HG03159 (cell line): ENCODE measurements around the gene TAOK3.
A peak's percentile ranks its signal among the peaks of the same experiment; 100 is the strongest.
"Not testable (repeated sequence)": the region's sequence is repeated elsewhere in the genome, so short reads cannot be mapped to it uniquely, and the experiment has no call there.

Experiments
- ATAC-seq: cut with Tn5 transposase; IDR thresholded peaks from one replicate; pipeline ENCODE4 v1.9.1; 2021; ENCODE audit warnings: mild to moderate bottlenecking, moderate library complexity; ENCODE audit not compliant: unreplicated experiment

Gene TAOK3

DNA sequence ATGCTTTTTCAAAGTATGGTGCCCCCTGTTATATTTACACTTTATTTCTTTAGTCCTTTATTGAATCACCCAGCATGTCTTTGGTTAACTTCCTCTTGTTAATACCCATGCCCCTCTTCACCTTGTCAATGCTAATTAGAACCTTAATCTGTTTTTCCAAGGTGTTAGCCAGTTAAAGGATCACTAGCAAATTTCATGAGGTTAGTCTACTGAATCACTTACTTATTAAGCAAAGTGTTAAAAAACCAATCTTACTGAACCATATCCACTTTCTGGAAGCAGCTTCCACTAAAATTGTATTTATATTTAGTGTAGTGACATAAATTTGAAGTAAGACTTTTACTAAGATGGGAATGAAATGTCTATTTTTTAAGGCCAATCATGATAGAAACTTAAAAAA lies 27.9 kb downstream of the TAOK3 start:
- ATAC-seq: no peak

DNA sequence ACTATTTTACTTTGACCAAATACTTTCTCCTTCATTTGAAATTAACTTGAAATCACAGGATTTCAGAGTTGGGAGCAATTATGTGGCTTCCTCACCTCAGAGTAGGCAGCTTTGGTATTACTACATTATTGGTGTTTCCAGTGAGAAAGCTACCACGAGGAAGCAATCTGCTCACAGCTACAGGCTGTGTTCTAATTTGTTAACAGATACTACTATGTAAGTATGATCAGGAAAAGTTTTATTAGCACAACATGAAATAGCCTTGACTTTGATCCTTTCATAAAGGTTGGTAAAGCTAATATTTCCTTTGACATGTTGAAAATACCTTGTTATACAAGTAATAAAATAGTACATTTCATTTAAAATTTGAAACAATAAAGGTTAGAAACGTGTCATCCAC lies 30.6 kb downstream of the TAOK3 start:
- ATAC-seq: no peak

GRCh38 chr12:118337194-118337838 lies 35.4 kb downstream of the TAOK3 start:
- ATAC-seq: no peak

GRCh38 chr12:118336123-118336522 lies 36.6 kb downstream of the TAOK3 start:
- no peak for ATAC-seq

DNA sequence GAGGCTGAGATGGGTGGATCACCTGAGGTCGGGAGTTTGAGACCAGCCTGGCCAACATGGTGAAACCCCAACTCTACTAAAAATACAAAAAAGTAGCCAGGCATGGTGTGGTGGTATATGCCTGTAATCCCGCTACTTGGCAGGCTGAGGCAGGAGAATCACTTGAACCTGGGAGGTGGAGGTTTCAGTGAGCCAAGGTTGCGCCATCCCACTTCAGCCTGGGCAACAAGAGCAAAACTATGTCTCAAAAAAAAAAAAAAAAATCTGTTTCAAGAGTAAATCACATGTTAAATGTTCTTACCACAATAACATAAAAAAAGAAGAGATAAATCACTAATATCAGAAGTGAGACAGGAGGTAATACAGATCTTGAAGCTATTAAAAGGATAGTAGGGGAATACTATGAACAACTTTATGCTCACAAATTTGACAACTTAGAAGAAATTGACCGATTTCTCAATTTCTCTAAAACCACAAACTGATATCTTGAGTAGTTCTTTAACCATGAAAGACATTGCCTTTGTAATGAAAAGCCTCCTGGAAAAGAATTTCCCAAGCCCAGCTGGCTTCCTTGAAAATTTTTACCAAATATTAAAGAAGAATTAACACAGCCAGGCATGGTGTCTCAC lies 37.7 kb downstream of the TAOK3 start:
- ATAC-seq: no peak

- ATAC-seq: no peak
Observed at GRCh38 chr12:118334241-118334640, 38.5 kb downstream of the TAOK3 start.

DNA sequence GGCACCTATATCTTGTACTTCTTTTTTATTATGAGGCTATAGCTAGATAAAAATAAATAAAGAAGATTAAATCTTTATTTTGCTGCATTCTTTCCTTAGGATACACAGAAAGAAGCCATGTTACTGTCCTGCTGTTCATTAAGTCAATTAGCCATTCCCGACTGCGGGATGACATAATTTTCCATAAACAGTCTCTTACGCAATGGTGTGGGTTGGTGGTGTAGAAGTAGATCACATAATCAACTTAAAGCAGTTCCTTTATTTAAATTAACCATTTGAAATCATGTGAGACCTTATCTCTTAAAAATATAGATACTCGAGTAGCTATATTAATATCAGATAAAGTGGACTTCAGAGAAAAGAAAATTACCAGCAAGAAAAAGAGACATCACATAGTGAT lies 40.2 kb downstream of the TAOK3 start:
- ATAC-seq: no peak

GRCh38 chr12:118330421-118331018 lies 42.2 kb downstream of the TAOK3 start:
- ATAC-seq: peak; percentile 72

DNA sequence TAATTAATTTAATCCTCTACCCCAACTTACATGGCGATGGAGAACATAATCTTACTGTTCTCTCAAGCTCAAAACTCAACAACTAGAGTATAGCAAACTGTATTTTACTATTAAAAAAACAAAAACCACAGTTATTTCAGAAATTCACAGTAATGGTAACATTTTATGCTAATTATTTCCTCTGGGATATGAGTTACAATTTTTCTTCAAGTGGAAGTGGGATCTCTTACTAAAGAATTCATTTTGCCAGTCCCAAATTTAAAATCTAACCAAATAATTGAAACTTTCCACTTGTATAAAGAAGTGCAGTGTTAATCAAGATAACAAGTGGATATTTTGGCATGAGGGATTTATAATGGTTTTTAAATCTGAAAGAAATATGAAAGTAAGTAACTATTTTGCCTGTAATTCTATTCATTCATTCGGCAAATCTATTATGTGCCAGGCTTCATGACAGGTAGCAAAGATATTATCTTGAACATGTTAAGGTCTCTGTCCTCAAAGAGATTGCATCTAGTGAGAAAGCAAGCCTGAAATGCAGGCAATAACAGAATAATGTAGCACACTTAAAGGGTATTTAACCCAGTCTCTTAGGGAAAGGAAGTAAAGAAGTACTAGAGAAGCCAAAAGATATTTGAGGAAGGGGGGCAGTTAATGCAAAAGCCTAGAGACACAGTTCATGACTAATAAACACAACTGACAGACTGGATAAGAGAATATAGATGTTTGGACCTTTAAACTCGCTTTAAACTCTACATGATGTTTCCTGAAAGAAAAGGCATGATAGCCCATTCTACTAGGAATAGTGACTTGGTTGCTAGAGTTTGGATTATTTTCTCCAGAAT lies 44.0 kb downstream of the TAOK3 start:
- no peak for ATAC-seq

- no peak for ATAC-seq
Observed at GRCh38 chr12:118327391-118327790, 45.3 kb downstream of the TAOK3 start.

DNA sequence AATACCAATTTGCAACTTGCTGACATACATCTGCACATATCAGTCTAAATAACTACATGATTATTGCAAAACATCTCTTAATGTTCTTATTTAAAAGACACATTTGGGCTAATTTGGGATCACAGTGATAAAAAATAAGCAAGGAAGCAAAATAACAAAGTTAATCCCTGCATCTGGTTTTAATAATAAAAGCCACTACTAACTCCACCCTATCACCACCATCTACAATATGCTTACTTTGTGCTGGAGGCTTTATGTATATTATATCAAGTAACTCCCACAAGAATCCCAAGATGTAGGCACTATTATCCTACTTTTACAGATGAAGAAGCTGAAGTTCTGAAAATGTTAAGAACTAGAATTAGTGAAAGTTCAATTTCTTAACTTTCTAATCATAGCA lies 45.7 kb downstream of the TAOK3 start:
- ATAC-seq: no peak

- no peak for ATAC-seq
Observed at GRCh38 chr12:118325081-118325480, 47.6 kb downstream of the TAOK3 start.

DNA sequence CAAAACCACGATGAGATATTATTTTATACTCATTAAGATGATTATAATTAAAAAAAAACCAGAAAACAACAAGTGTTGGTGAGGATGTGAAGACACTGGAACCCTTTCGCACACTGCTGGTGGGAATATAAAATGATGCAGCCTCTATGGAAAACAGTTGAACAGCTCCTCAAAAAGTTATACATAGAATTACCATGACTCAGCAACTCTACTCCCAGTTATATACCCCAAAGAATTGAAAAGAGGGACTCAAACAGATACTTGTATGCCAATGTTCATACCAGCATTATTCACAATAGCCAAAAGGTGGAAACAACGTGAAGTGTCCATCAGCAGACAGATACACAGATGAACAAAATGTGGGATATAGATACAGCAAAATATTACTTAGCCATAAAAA lies 53.1 kb downstream of the TAOK3 start:
- no peak for ATAC-seq

GRCh38 chr12:118318744-118319143 lies 54.0 kb downstream of the TAOK3 start:
- no peak for ATAC-seq

- no peak for ATAC-seq
Observed at GRCh38 chr12:118317729-118318128, 55.0 kb downstream of the TAOK3 start.

DNA sequence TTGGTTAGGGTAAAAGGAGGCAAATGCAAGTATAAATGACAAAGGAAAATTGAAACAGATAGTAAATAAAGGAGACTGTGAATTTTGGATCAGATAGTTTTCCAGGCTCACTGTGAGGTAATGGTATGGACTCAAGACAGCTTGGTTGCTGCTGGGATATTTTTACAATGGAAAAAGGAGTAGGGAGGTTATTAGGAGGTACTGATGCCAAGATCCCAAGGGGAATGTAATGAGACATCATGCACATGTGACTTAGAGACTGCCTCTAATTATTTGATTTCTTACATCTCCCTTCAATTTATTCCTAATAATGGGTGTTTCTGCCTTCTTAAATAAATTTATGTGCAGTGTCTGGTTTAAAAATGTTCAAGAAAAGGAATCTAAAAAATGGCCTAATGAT lies 56.9 kb downstream of the TAOK3 start:
- no peak for ATAC-seq

GRCh38 chr12:118312578-118312977 lies 60.1 kb downstream of the TAOK3 start:
- ATAC-seq: peak; percentile 81

DNA sequence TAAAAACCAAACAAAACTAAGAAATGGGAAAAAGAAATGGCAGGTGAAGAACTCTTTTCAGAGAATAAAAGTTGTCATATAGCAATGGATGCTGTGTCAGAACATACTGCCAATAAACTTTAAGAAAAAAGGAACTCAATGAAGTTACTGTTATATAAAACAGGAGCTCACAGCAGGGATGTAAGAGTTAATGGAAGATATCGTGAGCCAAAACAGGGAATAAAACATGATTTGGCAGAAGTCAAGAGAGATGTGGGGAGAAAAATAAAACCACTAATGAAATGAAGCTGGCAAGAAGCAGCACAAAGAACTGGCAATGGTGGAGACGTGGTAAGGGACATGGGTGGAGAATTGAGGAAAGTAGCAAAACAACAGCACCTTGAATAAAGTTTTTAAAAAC lies 61.0 kb downstream of the TAOK3 start:
- ATAC-seq: no peak

- no peak for ATAC-seq
Observed at GRCh38 chr12:118310320-118310719, 62.4 kb downstream of the TAOK3 start.

- not testable (repeated sequence) for ATAC-seq
Observed at GRCh38 chr12:118308006-118308405, 64.7 kb downstream of the TAOK3 start.

DNA sequence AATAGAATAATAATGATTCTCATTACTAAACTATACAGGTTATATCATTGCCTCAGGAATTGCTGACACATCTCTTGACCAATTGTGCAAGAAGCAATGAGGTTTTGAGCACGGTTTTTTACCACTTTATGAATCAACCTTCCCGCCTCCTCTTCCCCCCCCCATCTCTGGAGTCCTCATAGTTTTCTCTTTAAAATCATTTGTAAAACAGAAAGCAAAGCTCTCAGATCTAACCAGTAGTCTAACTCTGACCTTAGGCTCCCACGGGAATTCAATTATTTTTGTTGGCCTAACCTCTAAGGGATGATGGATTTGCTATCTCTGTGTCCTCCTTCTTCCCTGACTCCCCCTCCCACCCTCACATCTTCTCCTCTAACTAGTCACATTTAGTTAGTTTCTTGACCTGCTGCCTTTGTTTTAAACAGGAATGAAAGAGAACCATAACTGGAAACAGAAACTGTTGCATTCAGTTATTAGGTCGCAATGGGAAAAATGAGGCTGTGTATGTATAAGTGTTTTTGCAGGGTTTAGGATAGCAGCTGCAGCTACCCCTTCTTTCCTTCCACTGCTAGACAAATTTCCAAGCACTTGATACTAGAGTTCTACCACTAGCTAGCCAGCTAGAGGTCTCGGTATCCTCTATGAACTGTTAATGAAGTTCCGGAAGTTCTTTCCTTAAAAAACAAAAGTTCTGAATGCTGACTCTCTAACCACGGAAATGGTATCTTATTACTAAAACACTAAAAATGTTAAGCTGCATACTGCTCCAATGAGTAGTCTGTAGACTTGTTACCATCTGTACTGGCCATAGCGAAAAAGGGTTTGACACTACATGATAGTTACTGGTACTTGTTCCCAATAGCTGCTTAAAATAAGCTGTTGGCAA lies 65.4 kb downstream of the TAOK3 start:
- ATAC-seq: peak; percentile 50
